NCI-H1436 treated with DMSO at 0.1 percent for 48 hours (cell line): ENCODE data around the gene SELENOF.
"Not testable (repeated sequence)": the region's sequence is repeated elsewhere in the genome, so short reads cannot be mapped to it uniquely, and the experiment has no call there.

Experiments used
- DNase-seq: peaks from one replicate; lab custom pipeline; 2025; lab: John Stamatoyannopoulos, UW

The SELENOF gene

DNA sequence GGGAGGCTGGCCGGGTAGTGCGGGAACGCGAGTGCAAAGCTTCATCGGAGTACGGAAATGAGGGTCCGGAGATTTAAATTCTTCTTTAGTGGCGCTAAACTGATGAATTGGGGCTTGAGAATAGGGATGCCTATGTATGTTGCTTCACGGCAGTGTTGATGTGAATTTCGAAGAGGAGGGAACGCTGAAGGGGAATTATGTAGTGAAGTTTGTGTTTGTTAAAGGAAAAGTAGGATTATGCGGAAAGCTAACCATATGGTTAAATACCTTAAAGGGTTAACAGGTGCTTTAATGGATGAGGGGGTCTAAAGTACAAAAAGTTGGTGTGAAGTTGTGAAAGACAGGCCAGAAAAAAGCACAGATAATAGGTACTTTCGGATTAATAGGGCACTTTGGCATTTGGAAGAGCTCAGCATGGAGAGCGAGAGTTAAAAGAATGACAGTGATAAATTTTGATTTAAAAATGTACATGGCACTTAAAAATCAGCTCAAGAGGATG, 1.9 kb upstream of the SELENOF start:
- no peak for DNase-seq

DNA sequence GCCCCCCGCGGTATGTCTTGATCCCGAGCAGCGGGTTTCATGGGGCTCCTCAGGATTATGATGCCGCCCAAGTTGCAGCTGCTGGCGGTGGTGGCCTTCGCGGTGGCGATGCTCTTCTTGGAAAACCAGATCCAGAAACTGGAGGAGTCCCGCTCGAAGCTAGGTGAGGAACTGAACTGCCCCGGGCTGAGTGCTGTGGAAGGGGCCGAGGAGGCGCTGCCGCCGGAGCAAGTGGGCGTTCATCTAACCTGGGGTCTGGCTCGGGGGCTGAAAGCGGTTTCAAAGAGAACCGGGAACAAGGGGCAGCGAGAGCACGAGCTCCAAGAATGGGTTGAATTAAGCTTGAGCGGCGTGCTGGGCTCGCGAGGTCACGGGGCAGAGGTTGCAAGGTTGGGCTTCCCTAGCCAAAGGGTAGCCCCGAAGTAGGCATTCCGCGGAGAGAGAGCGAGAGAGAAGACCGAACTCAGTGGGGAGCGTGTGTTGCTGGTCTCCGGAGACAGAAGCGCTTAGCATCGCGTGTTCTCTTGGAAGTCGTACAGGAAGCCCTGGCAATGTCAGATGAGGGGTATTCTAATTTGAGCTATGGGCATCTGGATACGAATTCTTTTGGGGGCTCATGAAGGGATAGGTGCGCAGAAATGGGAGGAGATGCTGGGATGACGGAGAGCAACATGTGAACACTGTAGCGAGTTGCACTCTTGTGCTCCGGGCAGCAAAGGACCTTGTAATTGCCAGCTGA, 1.2 kb upstream of the SELENOF start:
- no peak for DNase-seq

DNA sequence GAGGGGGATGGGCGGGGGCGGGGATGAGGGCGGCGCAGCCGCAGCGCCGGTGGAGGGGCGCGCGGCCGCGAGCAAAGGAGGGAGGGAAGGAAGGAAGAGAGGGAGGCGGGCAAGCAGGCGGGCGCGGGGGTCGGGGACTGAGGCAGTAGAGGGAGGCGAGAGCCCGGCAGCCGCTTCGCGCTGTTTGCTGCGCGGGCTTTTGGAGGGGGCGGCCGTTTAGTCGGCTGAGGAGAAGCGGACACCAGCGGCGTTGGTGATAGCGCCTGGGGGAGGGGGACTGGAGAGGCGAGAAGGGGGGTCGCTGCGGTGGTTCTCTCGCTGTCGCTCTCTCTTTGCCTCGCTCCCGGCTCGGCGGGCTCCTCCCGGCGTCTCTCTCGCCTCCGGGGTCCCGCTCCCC, 673 bp upstream of the SELENOF start, which contains the start of gene HS2ST1:
HS2ST1 (plus strand) TSS at position 35 of the 397 bp plus-strand sequence.
- no peak for DNase-seq

DNA sequence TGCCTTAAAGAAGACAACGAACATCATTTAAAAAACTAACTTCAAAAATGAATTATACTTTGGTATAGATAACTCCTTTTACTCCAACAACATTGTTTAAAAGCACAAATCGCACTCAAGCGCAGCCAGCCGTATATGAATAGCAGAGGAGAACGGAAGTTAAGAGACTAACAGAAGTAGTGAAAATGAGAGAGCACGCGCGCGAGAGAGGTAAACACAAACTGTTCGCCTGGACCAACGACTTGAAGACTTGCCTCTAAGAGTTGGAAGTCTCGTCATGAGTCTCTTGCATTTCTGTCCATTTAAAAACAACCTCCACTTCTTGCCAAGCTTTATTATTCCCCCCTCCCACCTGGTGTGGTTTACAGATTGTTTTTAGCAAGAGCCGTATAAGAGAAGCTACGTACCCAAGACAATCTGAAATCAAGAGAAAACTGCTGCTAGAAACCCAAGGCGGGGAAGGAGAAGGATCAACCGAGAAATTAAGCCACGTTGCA, 479 bp downstream of the SELENOF start:
- no peak for DNase-seq

DNA sequence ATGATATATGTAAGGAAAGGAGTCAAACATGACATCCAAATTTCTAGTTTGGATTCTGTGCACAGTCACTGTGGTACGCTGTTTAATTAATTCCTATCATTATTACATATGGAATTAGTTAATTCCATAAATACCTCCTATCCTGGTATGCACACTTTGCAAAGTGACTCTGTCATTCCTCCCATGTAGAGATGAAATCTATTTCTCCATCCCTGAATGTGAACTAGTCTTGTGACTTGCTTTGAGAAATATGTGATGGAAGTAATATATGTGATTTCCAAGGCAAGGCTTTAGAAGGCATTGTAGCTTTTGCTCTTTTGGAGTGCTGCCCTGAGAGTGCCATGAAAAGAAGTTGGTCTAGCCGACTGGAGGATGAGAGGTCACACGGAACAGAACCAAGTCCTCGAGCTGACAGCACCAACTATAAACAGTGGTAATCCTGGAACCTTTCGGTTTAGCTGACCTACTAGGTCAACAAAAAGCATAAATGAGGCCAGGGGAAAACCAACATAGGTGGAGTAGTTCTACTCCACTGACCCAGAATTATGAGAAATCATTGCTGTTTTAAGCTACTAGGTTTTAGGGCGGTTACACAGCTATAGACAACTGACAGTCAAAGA, 1.5 kb downstream of the SELENOF start:
- DNase-seq: no peak

DNA sequence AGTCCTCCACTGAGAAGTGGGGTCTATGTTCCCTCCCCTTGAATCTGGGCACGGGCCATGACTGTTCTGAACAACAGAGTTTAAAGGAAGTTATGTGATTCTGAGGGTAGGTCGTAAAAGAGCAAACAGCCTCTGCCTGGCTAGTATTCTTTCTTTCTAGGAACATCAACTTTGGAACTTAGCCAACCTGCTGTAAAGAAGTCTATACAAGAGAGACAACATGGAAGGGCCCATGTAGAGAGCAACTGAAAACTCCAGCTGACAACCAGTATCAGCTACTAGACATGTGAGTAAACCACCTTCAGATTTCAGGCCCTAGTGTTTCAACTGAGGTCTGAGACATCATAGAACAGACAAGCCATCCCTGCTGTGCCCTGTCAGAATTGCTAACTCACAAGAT, 7.5 kb downstream of the SELENOF start:
- DNase-seq: no peak

DNA sequence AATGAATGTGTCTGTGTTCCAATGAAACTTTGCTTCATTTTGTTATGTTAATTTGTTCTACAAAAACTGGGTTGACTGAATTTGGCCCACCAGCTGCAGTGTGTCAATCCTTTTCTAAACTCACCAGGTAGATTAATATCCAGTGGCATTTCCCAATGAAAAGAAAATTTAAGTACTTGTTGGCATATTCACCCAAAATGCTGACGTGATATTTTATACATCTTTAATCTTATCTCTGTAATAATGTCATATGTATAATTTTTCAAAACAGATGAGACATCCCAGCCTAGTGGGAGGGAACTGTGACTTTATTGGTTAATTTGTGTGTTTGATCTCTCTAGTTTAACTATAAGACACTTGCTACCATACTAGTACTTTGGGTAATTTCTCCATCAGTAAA, 8.1 kb downstream of the SELENOF start:
- no peak for DNase-seq

DNA sequence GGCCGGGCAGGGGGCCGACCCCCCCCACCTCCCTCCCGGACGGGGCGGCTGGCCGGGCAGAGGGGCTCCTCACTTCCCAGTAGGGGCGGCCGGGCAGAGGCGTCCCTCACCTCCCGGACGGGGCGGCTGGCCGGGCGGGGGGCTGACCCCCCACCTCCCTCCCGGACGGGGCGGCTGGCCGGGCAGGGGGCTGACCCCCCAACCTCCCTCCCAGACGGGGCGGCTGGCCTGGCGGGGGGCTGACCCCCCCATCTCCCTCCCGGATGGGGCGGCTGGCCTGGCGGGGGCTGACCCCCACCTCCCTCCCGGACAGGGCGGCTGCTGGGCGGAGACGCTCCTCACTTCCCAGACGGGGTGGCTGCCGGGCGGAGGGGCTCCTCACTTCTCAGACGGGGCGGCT, 14.5 kb downstream of the SELENOF start:
- DNase-seq: not testable (repeated sequence)

DNA sequence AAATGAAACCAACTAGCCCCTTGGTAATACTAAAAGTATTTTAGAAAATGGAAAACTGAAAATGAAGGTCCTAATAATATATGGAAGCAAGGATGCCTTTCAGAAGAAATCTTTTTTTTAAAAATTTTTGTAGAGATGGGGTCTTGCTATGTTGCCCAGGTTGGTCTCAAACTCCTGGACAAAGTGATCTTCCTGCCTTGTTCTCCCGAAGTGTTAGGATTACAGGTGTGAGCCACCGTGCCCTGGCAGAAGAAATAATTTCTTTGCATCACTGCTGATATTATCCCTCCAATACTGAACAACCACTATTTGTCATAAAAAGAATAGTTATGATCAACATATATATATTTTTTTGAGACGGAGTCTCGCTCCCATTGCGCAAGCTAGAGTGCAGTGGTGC, 25.6 kb downstream of the SELENOF start:
- no peak for DNase-seq

DNA sequence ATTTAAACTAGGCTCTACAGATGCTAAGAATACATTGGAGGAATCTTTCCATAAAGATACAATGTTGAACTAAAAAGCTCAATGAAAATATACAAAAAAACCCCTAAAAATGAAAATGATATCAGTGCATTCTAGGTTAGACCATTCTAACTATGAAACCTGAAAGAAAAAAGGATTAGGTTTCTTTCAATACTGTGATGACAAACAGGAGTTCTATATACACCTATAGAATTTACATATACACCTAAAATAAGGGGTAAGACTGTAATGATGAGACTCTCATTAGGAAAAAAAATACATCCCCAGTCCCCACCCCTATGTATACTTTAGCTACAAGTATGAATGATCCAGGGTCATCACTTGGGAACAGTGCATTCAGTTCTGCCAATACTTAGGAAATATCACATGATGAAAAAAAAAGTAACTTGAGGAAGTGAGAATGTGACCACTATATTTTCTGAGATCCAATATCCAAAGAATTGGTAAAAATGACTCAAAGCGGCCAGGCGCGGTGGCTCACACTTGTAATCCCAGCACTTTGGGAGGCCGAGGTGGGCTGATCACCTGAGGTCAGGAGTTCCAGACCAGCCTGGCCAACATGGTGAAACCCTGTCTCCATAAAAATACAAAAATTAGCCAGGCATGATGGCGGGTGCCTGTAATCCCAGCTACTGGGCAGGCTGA, 26.3 kb downstream of the SELENOF start:
- DNase-seq: no peak

DNA sequence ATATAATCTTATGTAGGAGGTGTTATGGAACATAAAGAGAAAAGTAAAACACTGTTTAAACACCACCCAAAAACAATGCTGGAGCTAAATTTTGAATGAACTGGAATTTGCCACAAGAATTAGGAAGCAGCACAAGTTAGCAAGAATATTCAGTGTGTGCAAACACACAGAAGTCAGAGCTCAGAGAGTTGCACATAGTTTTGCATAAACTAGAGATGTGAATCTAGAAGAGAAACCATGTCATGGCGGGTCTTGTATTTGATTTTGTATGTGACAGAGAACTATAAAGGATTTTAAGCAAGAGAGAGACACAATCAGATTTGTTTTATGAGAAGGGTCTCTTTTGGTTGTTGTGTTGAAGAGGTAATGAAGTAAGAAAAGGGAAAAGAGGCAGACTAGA, 38.2 kb downstream of the SELENOF start:
- DNase-seq: no peak

DNA sequence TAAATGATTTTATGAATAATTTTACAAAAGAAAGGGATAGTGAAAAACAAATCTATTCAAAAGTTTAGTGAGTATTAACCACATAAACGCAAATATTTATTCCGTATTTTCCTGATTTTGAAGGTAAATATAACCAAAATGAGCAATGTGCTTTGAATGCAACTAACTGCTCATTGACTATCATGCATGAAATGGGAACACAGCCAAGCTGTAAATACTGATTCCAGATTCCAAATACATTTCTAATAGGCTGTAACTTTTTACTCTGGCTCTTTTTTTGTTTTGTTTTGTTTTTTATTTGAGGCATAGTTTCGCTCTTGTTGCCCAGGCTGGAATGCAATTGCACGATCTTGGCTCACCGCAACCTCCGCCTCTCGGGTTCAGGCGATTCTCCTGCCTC, 41.8 kb downstream of the SELENOF start:
- no peak for DNase-seq

DNA sequence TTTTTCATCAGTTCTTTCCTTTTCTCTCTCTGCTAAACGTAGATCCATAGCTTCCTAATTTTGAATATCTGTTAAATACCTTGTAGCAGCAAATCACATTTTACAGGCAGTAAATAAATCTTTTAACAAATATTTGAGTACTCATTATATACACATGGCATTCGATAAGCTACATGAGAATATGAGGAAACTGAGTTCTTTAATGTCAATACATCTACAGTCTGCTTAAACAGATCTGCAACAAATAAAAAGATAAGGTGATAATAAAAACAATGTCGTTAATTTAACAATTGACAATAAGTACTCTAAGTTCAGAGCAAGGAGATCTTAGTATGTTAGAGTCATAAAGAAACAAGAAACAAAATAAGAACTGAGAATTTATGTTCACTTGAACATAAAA, 42.9 kb downstream of the SELENOF start:
- DNase-seq: no peak

DNA sequence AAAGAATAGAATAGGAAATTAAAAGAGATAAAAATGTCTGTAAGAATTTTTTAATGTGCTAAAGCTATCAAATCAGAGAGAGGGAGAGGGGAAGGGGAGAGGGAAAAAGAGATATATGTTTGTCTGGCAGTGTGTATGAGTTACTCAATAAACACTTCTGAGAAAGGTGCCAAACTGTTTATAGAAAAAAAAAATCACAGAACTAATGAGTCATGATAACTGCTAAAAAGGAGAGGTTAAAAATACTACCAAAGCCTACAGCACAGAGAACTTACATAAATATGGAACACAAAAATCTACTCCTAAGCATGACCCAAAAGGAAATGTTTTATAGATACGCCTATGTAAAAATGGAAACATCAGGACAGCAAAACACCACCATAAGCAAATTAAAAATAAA, 45.4 kb downstream of the SELENOF start:
- no peak for DNase-seq

DNA sequence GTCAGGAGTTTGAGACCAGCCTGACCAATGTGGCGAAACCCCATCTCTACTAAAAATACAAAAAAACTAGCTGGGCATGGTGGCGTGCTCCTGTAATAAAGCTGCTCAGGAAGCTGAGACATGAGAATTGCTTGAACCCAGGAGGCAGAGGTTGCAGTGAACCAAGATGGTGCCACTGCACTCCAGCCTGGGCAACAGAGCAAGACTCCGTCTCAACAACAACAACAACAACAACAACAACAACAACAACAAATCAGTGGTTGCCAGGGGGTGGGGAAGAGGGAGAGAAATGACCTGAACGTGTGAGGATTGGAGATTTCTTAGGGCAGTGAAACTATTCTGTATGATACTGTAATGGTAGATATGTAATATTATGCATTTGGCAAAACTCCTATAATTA, 46.6 kb downstream of the SELENOF start:
- not testable (repeated sequence) for DNase-seq

DNA sequence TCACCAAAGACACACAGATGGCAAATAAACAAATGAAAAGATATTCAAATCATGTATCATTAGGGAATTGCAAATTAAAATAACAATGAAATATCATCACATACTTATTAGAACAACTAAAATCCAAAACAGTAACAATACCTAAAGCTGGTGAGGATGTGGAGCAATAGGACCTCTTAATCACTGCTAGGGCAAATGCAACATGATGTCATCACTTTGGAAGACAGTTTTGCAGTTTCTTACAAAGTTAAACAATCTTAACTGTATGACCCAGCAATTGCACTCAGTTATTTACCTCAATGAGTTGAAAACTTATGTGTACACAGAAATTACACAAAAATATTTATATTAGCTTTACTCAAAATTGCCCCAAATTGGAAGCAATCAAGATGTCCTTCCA, 47.3 kb downstream of the SELENOF start:
- DNase-seq: no peak

DNA sequence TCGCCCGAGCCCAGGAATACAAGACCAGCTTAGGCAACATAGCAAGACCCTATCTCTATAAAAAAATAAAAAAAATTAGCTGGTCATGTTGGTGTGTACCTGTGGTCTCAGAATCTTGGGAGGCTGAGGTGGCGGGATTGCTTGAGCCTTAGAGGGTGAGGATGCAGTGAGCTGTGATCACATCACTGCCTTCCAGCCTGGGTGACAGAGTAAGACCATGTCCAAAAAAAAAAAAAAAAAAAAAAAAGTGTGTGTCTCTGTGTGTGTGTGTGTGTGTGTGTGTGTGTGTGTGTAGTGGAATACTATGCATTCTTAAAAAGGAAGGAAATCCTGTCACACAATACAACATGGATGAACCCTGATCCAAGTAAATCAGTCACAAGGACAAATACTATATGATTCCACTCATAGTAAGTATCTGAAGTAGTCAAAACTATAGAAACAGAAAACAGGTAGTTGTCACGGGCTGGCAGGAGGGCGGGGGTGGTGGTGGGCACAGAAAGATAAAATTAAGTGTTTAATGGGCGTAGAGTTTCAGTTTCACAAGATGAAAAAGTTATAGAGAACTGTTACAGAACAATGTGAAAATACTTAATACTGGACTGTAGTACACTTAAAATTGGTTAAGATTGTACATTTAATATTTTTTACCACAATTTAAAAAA, 47.8 kb downstream of the SELENOF start:
- DNase-seq: no peak

DNA sequence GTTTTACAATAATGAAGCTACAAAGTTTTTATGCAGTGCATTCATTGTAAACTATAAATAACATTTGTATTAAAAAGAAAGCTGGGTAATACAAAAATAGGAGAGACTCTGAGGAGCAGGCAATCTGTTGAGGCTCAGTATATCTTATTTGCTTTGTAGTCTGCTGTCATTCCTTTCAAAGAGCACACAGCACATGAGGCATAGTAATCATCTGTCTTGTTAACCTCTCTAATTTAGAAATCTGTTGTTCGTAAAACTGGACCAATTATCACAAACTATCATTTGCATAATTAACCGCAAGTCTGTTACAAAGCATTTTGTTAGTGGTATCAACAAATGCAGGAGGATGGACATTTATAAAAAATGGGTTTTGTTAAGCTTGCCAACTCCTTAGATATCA, 51.0 kb downstream of the SELENOF start:
- no peak for DNase-seq

DNA sequence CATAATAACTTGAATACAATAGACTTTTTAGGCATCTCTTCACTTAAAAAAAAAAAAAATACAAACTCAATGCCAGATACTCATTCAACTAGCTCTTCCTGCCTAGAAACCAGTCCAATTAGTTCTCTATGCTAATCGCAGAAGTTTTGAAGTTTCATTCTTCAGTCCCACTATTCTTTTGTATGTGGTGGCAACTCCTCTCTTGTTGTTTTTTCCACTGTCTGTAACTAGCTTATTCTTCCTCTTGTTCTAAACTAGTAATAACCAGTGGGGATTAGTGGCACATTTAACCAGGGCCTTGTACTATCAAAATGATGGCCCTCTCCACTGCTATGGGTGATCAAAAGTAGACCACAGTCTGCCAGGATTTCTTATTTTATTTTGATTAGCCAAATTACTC, 52.5 kb downstream of the SELENOF start:
- no peak for DNase-seq

DNA sequence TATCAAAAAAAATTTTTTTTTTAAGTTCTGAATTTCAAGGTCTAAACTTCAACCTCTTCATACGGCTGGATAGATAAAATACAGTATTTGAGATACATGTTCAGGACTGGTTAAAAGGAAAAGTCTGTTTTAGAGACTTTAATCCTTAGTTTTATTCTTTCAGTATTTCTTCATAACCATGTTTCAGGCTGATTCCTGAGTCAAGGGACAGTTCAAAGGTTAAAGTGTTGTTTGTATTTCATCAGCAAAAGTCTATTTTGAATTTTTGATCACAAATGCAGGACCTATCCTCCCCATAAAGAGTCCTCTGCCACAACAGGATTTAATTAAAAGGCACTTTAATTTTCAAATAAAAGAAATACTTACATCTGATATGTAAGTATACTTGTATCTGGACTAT, 53.5 kb downstream of the SELENOF start:
- no peak for DNase-seq

DNA sequence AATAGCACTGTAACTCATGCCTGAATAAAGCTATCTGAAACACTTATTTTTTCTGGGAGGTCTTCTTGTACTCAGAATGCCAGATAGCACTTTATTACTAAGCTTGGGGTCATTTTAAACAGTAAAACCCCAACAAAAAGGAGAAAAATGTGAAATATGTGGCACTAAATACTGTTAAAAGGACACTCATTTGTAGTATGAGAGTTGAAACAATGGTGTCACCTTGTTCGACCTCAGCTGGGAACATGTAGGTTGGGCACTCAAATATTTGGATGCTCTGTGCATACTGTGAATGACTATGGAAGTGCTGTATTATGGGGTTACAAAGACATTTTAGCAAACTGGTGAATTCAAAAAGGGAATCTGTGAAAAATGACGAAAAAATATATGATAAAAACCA, 53.9 kb downstream of the SELENOF start:
- no peak for DNase-seq

DNA sequence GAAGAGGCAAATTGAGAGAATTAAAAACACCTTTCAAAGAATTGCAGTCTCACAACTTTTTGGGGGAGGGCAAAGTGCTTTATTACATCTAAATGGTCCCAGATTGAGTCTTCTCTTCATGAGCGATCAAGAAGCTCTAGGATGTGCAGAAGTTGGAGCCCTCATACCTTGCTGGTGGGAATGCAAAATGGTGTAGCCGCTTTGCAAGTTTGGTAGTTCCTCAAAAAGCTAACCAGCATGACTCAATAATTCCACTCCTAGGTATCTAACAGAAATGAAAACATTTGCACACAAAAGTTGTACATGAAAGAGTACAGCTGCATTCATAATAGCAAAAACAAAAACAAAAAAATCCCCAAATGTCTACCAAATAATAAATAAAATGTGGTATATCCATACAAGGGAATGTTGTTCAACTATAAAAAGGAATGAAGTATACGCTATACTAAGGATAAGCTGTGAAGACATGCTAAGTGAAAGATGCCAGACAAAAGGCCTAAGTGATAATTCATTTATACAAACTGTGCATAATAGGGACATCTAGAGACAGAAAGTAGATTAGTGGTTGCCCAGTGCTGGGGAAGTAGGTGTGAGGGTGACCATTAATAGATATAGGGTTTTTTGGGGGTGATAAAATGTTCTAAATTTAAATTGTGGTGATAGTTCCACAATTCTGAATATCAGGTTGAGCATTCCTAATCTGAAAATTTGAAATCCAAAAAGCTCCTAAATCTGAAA, 55.2 kb downstream of the SELENOF start:
- no peak for DNase-seq
